HEK293 (cell line): Measurements from ENCODE around the gene SETD4.

Experiments used
- CTCF ChIA-PET: fragments of 350-600 bp; formaldehyde crosslinking; extraction: SDS; loops from one replicate; lab custom pipeline; 2021; ENCODE audit warnings: antibody characterized with exemption; lab: Yijun Ruan, JAX
- POLR2A ChIA-PET: fragments of 300-600 bp; formaldehyde crosslinking; extraction: SDS; loops from one replicate; lab custom pipeline; 2020; ENCODE audit warnings: antibody characterized with exemption, inconsistent platforms; lab: Yijun Ruan, JAX
- H3K27ac ChIP-seq: fragments of 200-500 bp; sonication (Bioruptor generic); 2 replicates; pipeline ENCODE4 v1.5.1; 2014; ENCODE audit warnings: low read depth, low read length, control low read depth, inconsistent platforms; ENCODE audit errors: extremely low read depth
- H3K36me3 ChIP-seq, 2 experiments: fragments of 200-500 bp in 1 of 2; sonication (Bioruptor generic) in 1 of 2; 1 replicate in 1 of 2; 2 replicates in 1 of 2; pipeline ENCODE4 v1.5.1; 2014 to 2017; ENCODE audit warnings: inconsistent platforms in 2 of 2, low read length in 2 of 2; ENCODE audit not compliant: control insufficient read depth in 2 of 2, insufficient read depth in 1 of 2
- H3K4me1 ChIP-seq: fragments of 200-500 bp; sonication (Bioruptor generic); 2 replicates; pipeline ENCODE4 v1.5.1; 2014; ENCODE audit warnings: mild to moderate bottlenecking, low read length, inconsistent platforms; ENCODE audit not compliant: control insufficient read depth, insufficient read depth
- H3K4me3 ChIP-seq: 2 replicates; pipeline ENCODE4 v1.5.1; 2011; ENCODE audit warnings: low read depth, mild to moderate bottlenecking, control low read depth, low read length, moderate library complexity
- H3K9me3 ChIP-seq: fragments of 200-500 bp; sonication (Bioruptor generic); 2 replicates; pipeline ENCODE4 v1.5.1; 2014; ENCODE audit warnings: low read depth, low read length, inconsistent platforms; ENCODE audit not compliant: control insufficient read depth, insufficient read depth
- AEBP2 ChIP-seq: fragments of 450-650 bp; formaldehyde crosslinking; IDR thresholded peaks from 2 replicates; pipeline ENCODE4 v1.5.1; 2016; ENCODE audit warnings: missing biosample characterization, missing genetic modification characterization, borderline replicate concordance
- INSM2 ChIP-seq: fragments of 450-650 bp; formaldehyde crosslinking; IDR thresholded peaks from 2 replicates; pipeline ENCODE4 v1.5.1; 2016; ENCODE audit warnings: missing biosample characterization, missing genetic modification characterization
- SP7 ChIP-seq: fragments of 450-650 bp; formaldehyde crosslinking; IDR thresholded peaks from 2 replicates; pipeline ENCODE4 v1.5.1; 2016; ENCODE audit warnings: missing biosample characterization, missing genetic modification characterization
- ZFP3 ChIP-seq: fragments of 450-650 bp; formaldehyde crosslinking; IDR thresholded peaks from 2 replicates; pipeline ENCODE4 v1.5.1; 2016; ENCODE audit warnings: low read depth, missing biosample characterization, missing genetic modification characterization
- ZFP37 ChIP-seq: fragments of 450-650 bp; formaldehyde crosslinking; IDR thresholded peaks from 2 replicates; pipeline ENCODE4 v1.5.1; 2016; ENCODE audit warnings: missing biosample characterization, missing genetic modification characterization
- ZIC2 ChIP-seq: fragments of 450-650 bp; formaldehyde crosslinking; IDR thresholded peaks from 2 replicates; pipeline ENCODE4 v1.5.1; 2016; ENCODE audit warnings: missing biosample characterization, missing genetic modification characterization
- ZNF114 ChIP-seq: fragments of 450-650 bp; formaldehyde crosslinking; IDR thresholded peaks from 2 replicates; pipeline ENCODE4 v1.5.0; 2017; ENCODE audit warnings: missing biosample characterization, missing genetic modification characterization
- ZNF155 ChIP-seq: fragments of 450-650 bp; formaldehyde crosslinking; IDR thresholded peaks from 2 replicates; pipeline ENCODE4 v1.5.1; 2016; ENCODE audit warnings: missing biosample characterization, missing genetic modification characterization
- ZNF16 ChIP-seq: fragments of 450-650 bp; formaldehyde crosslinking; IDR thresholded peaks from 2 replicates; pipeline ENCODE4 v1.5.1; 2016; ENCODE audit warnings: low read depth, missing biosample characterization, missing genetic modification characterization
- ZNF350 ChIP-seq: fragments of 450-650 bp; formaldehyde crosslinking; IDR thresholded peaks from 2 replicates; pipeline ENCODE4 v1.5.0; 2017; ENCODE audit warnings: missing biosample characterization, mild to moderate bottlenecking, missing genetic modification characterization
- ZNF366 ChIP-seq: fragments of 450-650 bp; formaldehyde crosslinking; conservative IDR thresholded peaks from 2 replicates; pipeline ENCODE4 v1.5.1; 2016; ENCODE audit warnings: missing biosample characterization, missing genetic modification characterization
- ZNF423 ChIP-seq: fragments of 450-650 bp; formaldehyde crosslinking; IDR thresholded peaks from 2 replicates; pipeline ENCODE4 v1.5.1; 2016; ENCODE audit warnings: missing biosample characterization, missing genetic modification characterization
- ZNF529 ChIP-seq: fragments of 450-650 bp; formaldehyde crosslinking; IDR thresholded peaks from 2 replicates; pipeline ENCODE4 v1.5.1; 2017; ENCODE audit warnings: missing genetic modification characterization, missing biosample characterization; ENCODE audit not compliant: insufficient replicate concordance
- ZNF558 ChIP-seq: fragments of 450-650 bp; formaldehyde crosslinking; IDR thresholded peaks from 2 replicates; pipeline ENCODE4 v1.5.1; 2016; ENCODE audit warnings: missing biosample characterization, missing genetic modification characterization
- ZNF791 ChIP-seq: fragments of 450-650 bp; formaldehyde crosslinking; IDR thresholded peaks from 2 replicates; pipeline ENCODE4 v1.5.1; 2016; ENCODE audit warnings: missing biosample characterization, missing genetic modification characterization
- ZNF792 ChIP-seq: fragments of 450-650 bp; formaldehyde crosslinking; IDR thresholded peaks from 2 replicates; pipeline ENCODE4 v1.5.1; 2016; ENCODE audit warnings: missing biosample characterization, missing genetic modification characterization

Gene SETD4

GRCh38 chr21:36038701-36039497 lies 21.4 kb downstream of the SETD4 start:
- Histone ChIP-seq H3K36me3 (peaks cover 67 to 91% of the 10 kb centered on the region in 2 experiments), H3K4me3 (no peak overlapping the region)
- POLR2A ChIA-PET = interaction anchor here (1.3 kb wide), 1 partner anchor 11 kb away, joined by 3 read pairs; no protein-coding TSS in a partner anchor

GRCh38 chr21:36035381-36035791 lies 24.9 kb downstream of the SETD4 start:
- peaks cover 35 to 64% of the 10 kb centered on the region in 2 experiments for H3K36me3 ChIP-seq
- peak; percentile 24; the same call in 1 of the 2 replicates for TF ChIP-seq ZIC2 (tag by site-specific recombination)
- no peak for TF ChIP-seq ZNF529
- TF ChIP-seq ZNF114 = no peak
- TF ChIP-seq, all 188 proteins: peak for 1
- ChIA-PET POLR2A (interaction anchor here (1.1 kb wide), 2 partner anchors 34 to 1147 kb away, joined by 3 to 4 read pairs; partner anchors contain the start of gene CBR1), CTCF (interaction anchor here (0.7 to 2.4 kb wide), 2 partner anchors 70 to 77 kb away, joined by 4 to 20 read pairs; no protein-coding TSS in a partner anchor)
- H3K4me3 ChIP-seq = no peak overlapping the region
- H3K4me1 ChIP-seq = no peaks in the 10 kb centered on the region
- H3K27ac ChIP-seq = no peak overlapping the region
- H3K9me3 ChIP-seq = no peaks in the 10 kb centered on the region

More at GRCh38 chr21:36038701-36039497, 21.4 kb downstream of the SETD4 start:
- peak; percentile 77; the same call in 1 of the 2 replicates for TF ChIP-seq ZNF16 (tag by site-specific recombination)
- TF ChIP-seq ZNF155 (tag by site-specific recombination) = no peak
- CTCF ChIA-PET = no interaction called here
- no peak overlapping the region for H3K27ac ChIP-seq
- H3K9me3 ChIP-seq = no peaks in the 10 kb centered on the region
- H3K4me1 ChIP-seq = no peaks in the 10 kb centered on the region

GRCh38 chr21:36034211-36034913 lies 26.0 kb downstream of the SETD4 start:
- POLR2A ChIA-PET = interaction anchor here (0.6 to 1.1 kb wide), 3 partner anchors 35 to 1146 kb away, joined by 3 to 5 read pairs (median 4); partner anchors contain the start of gene CBR1
- CTCF ChIA-PET = interaction anchor here (0.5 to 0.7 kb wide), 4 partner anchors 29 to 1525 kb away, joined by 3 to 7 read pairs (median 4); no protein-coding TSS in a partner anchor

More at GRCh38 chr21:36034211-36034913, 26.0 kb downstream of the SETD4 start:
- Histone ChIP-seq H3K36me3 (peaks cover 34 to 54% of the 10 kb centered on the region in 2 experiments), H3K27ac (no peak overlapping the region), H3K4me3 (no peak overlapping the region), H3K4me1 (no peaks in the 10 kb centered on the region), H3K9me3 (no peaks in the 10 kb centered on the region)
- TF ChIP-seq ZNF423 (tag by site-specific recombination) = no peak
- TF ChIP-seq AEBP2 (tag by site-specific recombination) = no peak
- no peak for TF ChIP-seq INSM2 (tag by site-specific recombination)
- TF ChIP-seq ZNF792 (tag by site-specific recombination) = no peak
- no peak for TF ChIP-seq ZNF366 (tag by site-specific recombination)
- TF ChIP-seq ZFP3 = no peak
- no peak for TF ChIP-seq SP7 (tag by site-specific recombination)
- TF ChIP-seq ZNF558 (tag by site-specific recombination) = no peak
- no peak for TF ChIP-seq ZFP37 (tag by site-specific recombination)
- no peak for TF ChIP-seq ZNF791 (tag by site-specific recombination)
- TF ChIP-seq ZNF350 = no peak
